Measurements from ENCODE around the gene NIPAL3.

DNA sequence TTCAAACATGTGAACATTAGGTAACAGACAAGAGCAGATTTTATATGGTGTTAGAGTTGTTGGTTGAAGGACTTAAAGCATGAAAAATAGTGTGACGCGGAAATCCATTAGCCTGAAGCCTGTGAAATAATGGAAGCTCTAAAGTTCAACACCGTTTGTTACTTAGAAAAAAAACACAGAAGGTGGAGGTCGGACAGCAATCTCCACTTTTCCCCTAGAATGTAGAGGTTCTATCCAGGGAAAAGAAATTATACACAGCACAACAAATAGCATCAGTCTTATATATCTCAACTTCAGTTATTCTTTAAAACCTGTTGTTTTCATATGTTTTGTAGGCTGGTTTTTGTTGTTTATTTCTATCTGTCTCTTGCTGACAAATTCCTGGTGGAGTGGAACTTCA lies 89.0 kb downstream of the NIPAL3 start:
- TF ChIP-seq EP300 (IDR thresholded peaks at IDR 0.05) (no peak), POLR2A (IDR thresholded peaks at IDR 0.05) (no peak), POLR2AphosphoS5 (IDR thresholded peaks at IDR 0.05) (no peak)
- TF ChIP-seq, protein P1, sequence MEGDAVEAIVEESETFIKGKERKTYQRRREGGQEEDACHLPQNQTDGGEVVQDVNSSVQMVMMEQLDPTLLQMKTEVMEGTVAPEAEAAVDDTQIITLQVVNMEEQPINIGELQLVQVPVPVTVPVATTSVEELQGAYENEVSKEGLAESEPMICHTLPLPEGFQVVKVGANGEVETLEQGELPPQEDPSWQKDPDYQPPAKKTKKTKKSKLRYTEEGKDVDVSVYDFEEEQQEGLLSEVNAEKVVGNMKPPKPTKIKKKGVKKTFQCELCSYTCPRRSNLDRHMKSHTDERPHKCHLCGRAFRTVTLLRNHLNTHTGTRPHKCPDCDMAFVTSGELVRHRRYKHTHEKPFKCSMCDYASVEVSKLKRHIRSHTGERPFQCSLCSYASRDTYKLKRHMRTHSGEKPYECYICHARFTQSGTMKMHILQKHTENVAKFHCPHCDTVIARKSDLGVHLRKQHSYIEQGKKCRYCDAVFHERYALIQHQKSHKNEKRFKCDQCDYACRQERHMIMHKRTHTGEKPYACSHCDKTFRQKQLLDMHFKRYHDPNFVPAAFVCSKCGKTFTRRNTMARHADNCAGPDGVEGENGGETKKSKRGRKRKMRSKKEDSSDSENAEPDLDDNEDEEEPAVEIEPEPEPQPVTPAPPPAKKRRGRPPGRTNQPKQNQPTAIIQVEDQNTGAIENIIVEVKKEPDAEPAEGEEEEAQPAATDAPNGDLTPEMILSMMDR (IDR thresholded peaks at IDR 0.05) = no peak
